Stimulated activated CD4-positive, alpha-beta T cell treated with anti-CD3 and anti-CD28 coated beads, Interleukin-2, amount 100 ng/mL, for 4 hours (primary cell): ENCODE data around the gene TMEM253.

Experiments used
- DNase-seq: peaks from one replicate; pipeline ENCODE4 v3.0.0-alpha.2; 2020; ENCODE audit warnings: low read depth

Gene TMEM253

DNA sequence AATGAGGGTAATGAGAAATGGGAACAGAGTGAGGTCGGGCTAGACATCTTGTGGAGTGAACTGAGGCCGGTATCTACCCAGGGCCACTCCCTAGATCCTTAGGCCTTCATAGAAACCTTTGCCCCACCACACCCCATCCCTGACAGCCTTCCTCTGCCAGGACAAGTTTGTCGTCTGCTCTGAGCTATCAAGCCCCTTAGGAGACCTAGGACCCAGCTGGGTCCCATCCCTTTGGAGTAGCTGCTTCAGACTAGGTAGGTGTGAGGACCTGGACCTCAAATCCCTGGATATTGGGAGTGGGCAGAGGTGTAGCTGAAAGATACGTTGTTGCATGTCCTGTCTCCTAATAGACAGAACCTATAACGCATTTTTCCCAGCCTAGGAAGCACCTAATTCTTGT, at the start of gene TMEM253:
TSS of gene TMEM253 (plus strand) at position 136 of the 400 bp plus-strand sequence. CDS start 278 bp downstream, outside the sequence.
- no peak for DNase-seq

- DNase-seq: no peak
These were observed 47.4 kb upstream of the TMEM253 start for GRCh38 chr14:21053184-21054122.

DNA sequence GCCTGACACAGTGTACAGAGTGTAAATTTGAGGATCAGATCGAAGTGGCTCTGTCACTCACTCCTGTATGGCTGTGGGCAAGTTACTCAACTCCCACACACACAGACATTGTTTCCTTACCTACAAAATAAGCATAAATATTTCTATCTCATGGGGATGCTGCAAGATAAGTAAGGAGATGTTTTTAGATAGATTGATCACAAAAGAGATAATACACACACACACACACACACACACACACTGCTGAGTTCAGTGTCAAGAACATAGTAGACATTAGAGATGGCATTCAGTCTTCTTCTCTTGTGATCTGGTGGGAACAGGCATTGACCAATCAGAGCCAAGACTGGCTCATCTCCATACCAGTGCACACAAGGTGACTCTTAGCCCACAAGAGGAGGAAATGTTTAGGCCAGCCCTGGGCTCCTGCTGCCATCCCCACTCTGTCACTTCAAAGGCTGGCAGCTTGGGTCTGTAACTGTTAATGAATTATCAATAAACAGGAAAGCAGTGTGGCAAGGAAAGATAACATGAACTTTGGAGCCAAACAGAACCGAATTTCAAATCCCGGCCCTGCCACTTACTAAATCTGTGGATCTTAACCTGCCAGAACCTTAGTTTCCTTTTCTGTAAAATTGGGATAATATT, 46.6 kb upstream of the TMEM253 start:
- no peak for DNase-seq

DNA sequence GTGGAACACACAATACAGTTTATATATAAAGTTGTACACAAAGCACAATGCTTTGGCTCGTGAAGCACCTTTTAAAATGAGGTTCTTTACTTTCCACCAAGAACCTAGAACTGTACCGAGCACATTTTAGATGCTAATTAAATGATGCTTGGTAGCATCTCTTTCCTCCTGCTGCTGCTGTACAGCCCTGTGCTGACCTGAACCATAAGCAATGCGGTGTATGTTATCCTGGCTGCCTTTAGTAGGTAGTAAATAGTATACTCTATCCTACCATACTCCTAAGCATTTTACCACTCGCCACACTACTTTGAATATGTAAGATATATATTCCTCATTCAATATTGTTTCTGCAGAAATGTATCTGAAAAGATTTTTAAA, 46.1 kb upstream of the TMEM253 start:
- DNase-seq: no peak

DNA sequence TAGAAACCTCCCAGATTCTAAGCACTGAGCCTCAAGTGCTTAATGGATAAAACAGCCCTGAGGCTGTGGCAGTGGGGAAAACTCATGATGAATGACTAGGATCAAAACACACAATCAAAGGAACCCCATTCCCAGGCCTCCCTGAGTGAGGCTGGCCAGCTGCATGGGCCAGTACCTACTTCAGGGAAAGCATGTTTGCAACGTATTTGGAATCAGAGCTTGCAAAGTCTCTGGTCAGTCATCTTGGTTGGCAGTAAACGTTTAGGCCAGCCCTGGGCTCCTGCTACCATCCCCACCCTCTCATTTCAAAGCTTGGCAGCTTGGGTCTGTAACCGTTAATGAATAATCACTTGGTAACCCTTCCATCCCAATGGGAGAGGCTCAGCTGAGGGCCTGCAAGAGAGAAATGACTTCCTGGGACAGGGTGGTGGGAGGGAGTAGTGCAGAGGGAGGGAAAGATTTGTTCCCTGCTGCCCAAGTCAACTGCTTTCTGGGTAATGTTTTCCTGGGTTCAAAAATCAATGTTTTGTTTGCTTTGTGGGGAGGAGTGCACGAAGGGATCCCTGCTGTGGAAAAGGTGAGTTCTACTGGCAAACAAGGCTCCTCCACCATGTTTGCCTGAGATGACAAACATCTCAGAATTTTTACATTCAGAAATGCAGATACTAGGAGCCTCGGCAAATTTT, 45.3 kb upstream of the TMEM253 start:
- no peak for DNase-seq

GRCh38 chr14:21056520-21057163, 44.2 kb upstream of the TMEM253 start:
- DNase-seq: no peak

DNA sequence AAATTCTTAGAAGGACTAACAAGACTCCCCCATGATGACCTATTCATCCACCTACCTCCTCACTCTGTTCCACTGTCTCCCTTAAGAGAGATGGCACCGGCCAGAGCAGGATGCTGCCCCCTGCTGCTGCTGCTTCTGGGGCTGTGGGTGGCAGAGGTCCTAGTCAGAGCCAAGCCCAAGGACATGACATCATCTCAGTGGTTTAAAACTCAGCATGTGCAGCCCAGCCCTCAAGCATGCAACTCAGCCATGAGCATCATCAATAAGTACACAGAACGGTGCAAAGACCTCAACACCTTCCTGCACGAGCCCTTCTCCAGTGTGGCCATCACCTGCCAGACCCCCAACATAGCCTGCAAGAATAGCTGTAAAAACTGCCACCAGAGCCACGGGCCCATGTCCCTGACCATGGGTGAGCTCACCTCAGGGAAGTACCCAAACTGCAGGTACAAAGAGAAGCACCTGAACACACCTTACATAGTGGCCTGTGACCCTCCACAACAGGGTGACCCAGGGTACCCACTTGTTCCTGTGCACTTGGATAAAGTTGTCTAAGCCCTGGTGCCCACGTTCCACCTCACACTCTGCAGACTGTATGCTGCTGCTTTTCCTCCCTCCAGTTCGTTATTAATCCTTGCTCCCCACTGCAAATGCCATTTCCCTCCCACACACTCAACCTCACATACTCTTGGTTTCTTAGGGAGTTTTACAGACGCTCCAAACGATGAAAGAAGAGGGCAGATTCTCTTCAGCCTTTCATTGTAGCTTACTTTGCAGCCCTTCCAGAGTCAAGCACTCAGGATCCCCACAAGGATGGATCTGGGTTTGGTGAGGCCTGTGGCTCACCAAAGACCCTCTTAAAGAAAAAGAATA, 42.8 kb upstream of the TMEM253 start, which contains the start of gene RNASE8:
TSS of gene RNASE8 (plus strand) at position 20 of the 873 bp plus-strand sequence. CDS start at position 91, 71 bp downstream.
- DNase-seq: no peak

DNA sequence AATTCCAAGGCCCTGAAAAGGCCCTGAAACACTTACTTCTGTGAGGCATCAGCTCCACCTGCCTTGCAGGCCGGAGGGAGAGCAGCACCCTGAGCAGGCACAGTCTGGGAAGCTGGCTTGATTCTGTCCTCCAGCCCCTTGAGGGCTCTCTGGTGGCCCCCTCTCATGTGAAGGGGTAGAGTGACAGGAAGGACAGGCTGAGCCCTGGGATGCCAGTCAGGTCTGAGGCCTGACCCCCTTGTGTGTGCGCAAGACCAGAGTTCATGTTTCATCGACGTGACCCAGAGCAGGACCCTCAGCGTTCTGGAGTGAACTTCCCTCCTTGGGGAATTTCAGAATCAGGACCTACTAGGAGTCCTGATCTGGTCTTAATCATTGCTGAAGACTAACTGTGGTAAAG, 42.0 kb upstream of the TMEM253 start:
- DNase-seq: no peak

- DNase-seq: no peak
These were observed 40.8 kb upstream of the TMEM253 start for GRCh38 chr14:21059842-21060613.

DNA sequence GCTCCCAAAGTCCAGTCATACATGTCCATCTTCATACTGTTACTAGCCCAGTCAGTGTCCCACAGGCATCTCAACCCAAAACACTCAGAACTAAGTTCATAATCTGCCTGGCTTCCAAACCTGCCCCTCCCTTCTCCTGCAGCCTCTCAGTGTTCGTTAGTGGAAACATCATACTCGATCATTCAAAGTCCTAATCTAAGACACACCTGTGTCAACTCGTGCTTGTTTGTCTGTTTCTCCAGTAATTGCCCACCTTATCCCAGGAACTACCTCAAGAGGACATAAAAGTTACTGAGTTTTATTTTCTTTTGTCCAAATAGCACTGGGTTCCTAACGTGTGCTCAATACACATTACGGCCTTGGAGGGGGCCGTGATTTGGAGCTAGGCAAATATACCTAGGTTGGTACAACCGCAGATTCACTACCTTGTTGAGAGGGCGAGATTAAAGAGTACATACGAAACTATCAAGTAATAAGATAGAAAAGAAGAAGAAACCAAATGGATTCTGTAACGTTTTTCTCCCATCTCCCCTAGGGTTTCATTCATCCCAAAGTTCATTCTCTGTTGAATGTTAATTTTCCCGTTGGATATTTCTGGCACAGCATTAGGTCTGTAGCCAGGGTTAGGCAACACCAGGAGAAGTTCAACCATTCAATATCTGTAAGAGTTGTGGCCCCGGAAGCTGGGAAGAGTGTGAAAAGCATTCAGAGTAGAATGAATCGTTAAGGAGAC, 40.1 kb upstream of the TMEM253 start:
- no peak for DNase-seq

- no peak for DNase-seq
These were observed 39.6 kb upstream of the TMEM253 start for GRCh38 chr14:21061347-21061668.

DNA sequence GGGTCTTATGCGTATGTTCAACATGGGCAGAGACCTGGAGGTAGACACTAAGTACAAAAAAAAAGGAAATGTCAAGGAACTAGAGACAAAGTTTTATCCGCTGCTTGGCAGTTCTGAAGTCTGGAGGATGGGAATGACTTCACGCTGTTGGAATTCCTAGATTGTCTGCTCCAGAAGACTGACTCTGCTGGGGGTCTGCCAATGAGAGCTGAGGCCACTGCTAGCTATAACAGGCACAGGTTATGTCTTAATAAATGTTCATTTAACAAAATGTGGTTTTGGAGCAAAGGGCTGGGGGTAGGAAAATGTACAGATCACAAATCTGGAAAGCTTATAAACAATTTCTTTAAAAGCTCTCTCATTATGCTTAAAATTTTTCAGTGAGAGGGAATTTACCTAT, 37.4 kb upstream of the TMEM253 start:
- no peak for DNase-seq

DNA sequence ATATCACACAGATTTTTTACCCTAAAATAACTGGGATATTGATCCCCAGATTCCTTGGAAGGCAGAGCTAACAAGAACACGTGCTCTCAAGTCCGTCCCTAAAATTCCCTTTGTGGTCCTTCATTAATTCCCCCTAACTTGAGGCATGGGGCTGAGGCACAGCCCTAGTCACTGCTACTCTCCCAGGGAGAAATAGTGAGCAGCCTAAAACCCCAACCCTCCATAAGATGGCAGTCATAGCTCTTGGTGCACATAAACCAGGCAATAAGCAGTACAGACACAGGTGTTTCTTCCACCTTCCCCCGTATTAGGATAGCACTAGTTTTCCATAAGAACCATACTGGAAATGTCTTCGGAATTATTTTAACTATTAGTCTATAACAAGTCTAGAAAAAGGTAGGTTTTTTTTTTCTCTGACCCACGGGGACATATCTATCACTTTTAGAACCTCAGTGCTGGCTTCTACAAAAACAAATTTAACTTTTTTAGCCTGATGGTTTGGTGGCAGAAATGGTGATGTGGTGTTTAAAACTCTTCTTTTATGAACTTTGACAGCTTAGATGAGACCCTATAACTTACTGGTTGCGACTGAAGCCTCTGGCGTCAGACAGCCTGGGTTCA, 33.9 kb upstream of the TMEM253 start:
- DNase-seq: no peak

GRCh38 chr14:21068521-21069387, 32.1 kb upstream of the TMEM253 start:
- DNase-seq: peak; percentile 22

GRCh38 chr14:21069388-21070082, 31.3 kb upstream of the TMEM253 start:
- DNase-seq: no peak

- DNase-seq: no peak
These were observed 30.7 kb upstream of the TMEM253 start, which contains the start of gene ARHGEF40 for GRCh38 chr14:21070083-21070609. Gene ARHGEF40, plus strand, starts transcription at chr14:21070304. Its CDS starts 93 bp downstream, at chr14:21070397.

DNA sequence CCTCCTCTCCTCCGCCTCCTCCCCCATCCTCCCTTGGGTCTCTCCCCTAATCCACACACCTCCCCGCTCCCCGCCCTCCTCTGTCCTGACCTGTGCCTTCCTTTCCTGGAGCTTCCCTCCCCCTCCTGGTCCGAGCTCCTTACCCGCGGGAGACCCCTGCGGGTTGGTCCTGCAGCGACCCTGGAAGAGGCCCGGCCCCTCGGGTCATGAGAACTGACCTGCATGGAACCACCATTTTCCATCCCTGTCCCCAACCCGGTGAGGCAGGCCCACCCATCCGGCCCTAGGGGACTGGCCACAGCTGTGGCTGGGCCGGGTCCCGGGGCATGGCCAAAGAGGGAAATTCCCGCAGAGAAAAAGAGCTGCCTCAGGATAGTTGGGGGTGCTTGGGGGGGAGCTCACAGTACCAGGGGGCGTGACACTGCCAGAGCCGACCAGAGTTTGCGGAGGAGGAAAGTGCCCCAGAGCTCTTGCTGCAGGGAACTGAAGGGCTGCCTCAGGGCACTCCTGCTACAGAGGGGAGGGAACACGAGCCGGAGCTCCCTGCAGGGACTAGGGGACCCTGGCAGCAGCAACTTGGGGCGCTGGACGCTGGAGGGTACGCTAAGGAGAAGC, 30.1 kb upstream of the TMEM253 start:
- no peak for DNase-seq
